ENCODE results near the gene RUNX3. TPM values are rescaled to one million over a fixed set of nuclear protein-coding genes. Genes with fewer than 3 reads are reported as not detected.
A peak's percentile ranks its signal among the peaks of the same experiment; 100 is the strongest.

RUNX3 gene
- polyA plus RNA-seq, 1 of the 3 experiments (the other 2 are of a cell fraction): not detected

- Histone ChIP-seq H3K4me2 (no peak overlapping the region), H3K4me1 (ENCODE audit: control insufficient read depth in 1 of 2, insufficient read depth in 2 of 2, low read depth in 1 of 2, low read length in 1 of 2) (peaks cover 0 to 13% of the 10 kb centered on the region in 2 experiments; a peak in 1 of 4 replicates), H3K4me3 (ENCODE audit: low read depth in 2 of 2, low read length in 1 of 2) (no peak overlapping the region), H2AFZ (ENCODE audit: low read depth) (peak overlapping the region; percentile 63), H3K36me3 (replicated peaks in 1 of 2; ENCODE audit: control insufficient read depth in 1 of 2, insufficient read depth in 2 of 2, low read length in 1 of 2) (no peaks in the 10 kb centered on the region), H3F3A (replicated peaks; ENCODE audit: insufficient read depth) (no peaks in the 10 kb centered on the region), H3K27ac (ENCODE audit: low read depth in 2 of 2, low read length in 1 of 2) (no peak overlapping the region), H4K20me1 (ENCODE audit: insufficient read depth) (no peaks in the 10 kb centered on the region), H3K9me2 (no peaks in the 10 kb centered on the region), H3K9me3 (peaks cover 6% of the 10 kb centered on the region; the same call in 1 of the 2 replicates), H3K9ac (no peak overlapping the region), H3K79me2 (ENCODE audit: insufficient read depth) (no peaks in the 10 kb centered on the region), H3K27me3 (ENCODE audit: insufficient read depth) (no peaks in the 10 kb centered on the region)
- CTCF ChIA-PET: interaction anchor here (0.9 to 1.9 kb wide), 2 partner anchors 19 to 129 kb away, joined by 3 to 6 read pairs; no protein-coding TSS in a partner anchor
- POLR2A ChIA-PET: interaction anchor here (0.8 kb wide), 1 partner anchor 21 kb away, joined by 3 read pairs; no protein-coding TSS in a partner anchor
- DNase-seq: no peak
- WGBS (ENCODE audit: low lambda C conversion rate): 88% methylated on average over 8 of the region's 8 CpGs
- TF ChIP-seq ZBTB33 (IDR thresholded peaks at IDR 0.05; ENCODE audit: borderline replicate concordance, low read depth) (no peak), USF1 (IDR thresholded peaks at IDR 0.05; ENCODE audit: borderline replicate concordance, low read depth) (no peak), IRF3 (IDR thresholded peaks at IDR 0.05; ENCODE audit: low read depth, low read length) (no peak), EZH2phosphoT487 (IDR thresholded peaks at IDR 0.05; ENCODE audit: borderline replicate concordance, low read depth) (no peak), NRF1 (IDR thresholded peaks at IDR 0.05; ENCODE audit: low read depth, low read length) (no peak), RFX5 (IDR thresholded peaks at IDR 0.05; ENCODE audit: low read length) (no peak), ELF1 (IDR thresholded peaks at IDR 0.05) (no peak)
These were observed 42.3 kb upstream of the RUNX3 start for GRCh38 chr1:24972221-24972914.

- H3K4me2 ChIP-seq: no peak overlapping the region
- 86% methylated on average over 21 of the region's 23 CpGs for WGBS (ENCODE audit: low lambda C conversion rate)
- H3K27ac ChIP-seq (ENCODE audit: low read depth in 2 of 2, low read length in 1 of 2): no peak overlapping the region
- no peaks in the 10 kb centered on the region for H4K20me1 ChIP-seq (ENCODE audit: insufficient read depth)
- no peak overlapping the region for H3K4me3 ChIP-seq (ENCODE audit: low read depth in 2 of 2, low read length in 1 of 2)
- no peaks in the 10 kb centered on the region for H3F3A ChIP-seq (replicated peaks; ENCODE audit: insufficient read depth)
- no peaks in the 10 kb centered on the region for H3K79me2 ChIP-seq (ENCODE audit: insufficient read depth)
- ChIA-PET POLR2A (interaction anchor here (0.8 kb wide), 1 partner anchor 19 kb away, joined by 3 read pairs; no protein-coding TSS in a partner anchor), CTCF (interaction anchor here (0.6 to 1.9 kb wide), 2 partner anchors 11 to 130 kb away, joined by 3 to 6 read pairs; no protein-coding TSS in a partner anchor)
- no peaks in the 10 kb centered on the region for H3K27me3 ChIP-seq (ENCODE audit: insufficient read depth)
- H3K9me2 ChIP-seq: no peaks in the 10 kb centered on the region
- peak overlapping the region; percentile 63; the same call in 1 of the 2 replicates for H2AFZ ChIP-seq (ENCODE audit: low read depth)
- peaks cover 6% of the 10 kb centered on the region; the same call in 1 of the 2 replicates for H3K9me3 ChIP-seq
- H3K4me1 ChIP-seq (ENCODE audit: control insufficient read depth in 1 of 2, insufficient read depth in 2 of 2, low read depth in 1 of 2, low read length in 1 of 2): peaks cover 0 to 13% of the 10 kb centered on the region in 2 experiments; a peak in 1 of 4 replicates
- H3K9ac ChIP-seq: no peak overlapping the region
- no peaks in the 10 kb centered on the region for H3K36me3 ChIP-seq (replicated peaks in 1 of 2; ENCODE audit: control insufficient read depth in 1 of 2, insufficient read depth in 2 of 2, low read length in 1 of 2)
- DNase-seq: no peak
- TF ChIP-seq YY1 (IDR thresholded peaks at IDR 0.05; ENCODE audit: low read depth) (no peak), SIN3A (IDR thresholded peaks at IDR 0.05; ENCODE audit: borderline replicate concordance, low read depth, low read length) (no peak), RCOR1 (IDR thresholded peaks at IDR 0.05; ENCODE audit: low read length) (no peak), TAF1 (IDR thresholded peaks at IDR 0.05; ENCODE audit: borderline replicate concordance, low read depth, low read length) (no peak), FOXM1 (IDR thresholded peaks at IDR 0.05; ENCODE audit: low read depth) (no peak), EP300 (IDR thresholded peaks at IDR 0.05; ENCODE audit: borderline replicate concordance in 1 of 2, low read depth in 1 of 2, low read length in 1 of 2) (no peak), MEF2A (IDR thresholded peaks at IDR 0.05; ENCODE audit: borderline replicate concordance, low read depth) (no peak), RXRA (IDR thresholded peaks at IDR 0.05; ENCODE audit: borderline replicate concordance, low read depth) (no peak), FOXJ3 (CRISPR knock-in tag; IDR thresholded peaks at IDR 0.05) (no peak), NRF1 (IDR thresholded peaks at IDR 0.05; ENCODE audit: low read depth, low read length) (no peak)
These were observed 41.1 kb upstream of the RUNX3 start for GRCh38 chr1:24970926-24971875.
